Measurements from ENCODE around the gene SEL1L. TPM values are rescaled to one million over a fixed set of nuclear protein-coding genes. Genes with fewer than 3 reads are reported as not detected.

SEL1L gene
- total and polyA plus RNA-seq, 2 of the 13 experiments (the other 11 are each of a cell fraction or from before 2014, with no cell fraction given) = 15.3 to 61.0 TPM

DNA sequence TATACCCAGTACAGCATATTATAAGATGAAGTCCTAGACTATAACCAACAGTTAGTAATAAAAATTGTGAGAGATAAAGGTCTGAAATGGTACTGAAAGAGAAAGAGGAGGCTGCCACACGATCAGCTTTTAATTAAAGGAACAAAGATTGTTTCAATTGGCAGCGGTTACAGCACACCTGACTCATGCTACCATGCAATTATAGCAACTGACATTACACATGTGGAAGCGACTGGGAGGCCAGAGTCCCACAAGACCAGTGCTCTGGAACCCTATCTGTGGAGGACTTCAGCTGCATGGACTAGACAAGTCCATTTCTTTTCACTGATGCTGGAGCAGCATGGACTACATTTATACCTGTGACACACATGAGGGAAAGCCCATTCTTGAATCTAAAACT, 55.2 kb downstream of the SEL1L start (continued):
- TF ChIP-seq, protein P1, sequence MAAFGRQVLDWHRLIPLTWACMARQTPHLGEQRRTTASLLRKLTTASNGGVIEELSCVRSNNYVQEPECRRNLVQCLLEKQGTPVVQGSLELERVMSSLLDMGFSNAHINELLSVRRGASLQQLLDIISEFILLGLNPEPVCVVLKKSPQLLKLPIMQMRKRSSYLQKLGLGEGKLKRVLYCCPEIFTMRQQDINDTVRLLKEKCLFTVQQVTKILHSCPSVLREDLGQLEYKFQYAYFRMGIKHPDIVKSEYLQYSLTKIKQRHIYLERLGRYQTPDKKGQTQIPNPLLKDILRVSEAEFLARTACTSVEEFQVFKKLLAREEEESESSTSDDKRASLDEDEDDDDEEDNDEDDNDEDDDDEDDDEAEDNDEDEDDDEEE (CRISPR knock-in tag; IDR thresholded peaks at IDR 0.05) = no peak
- TF ChIP-seq ZNF263 (CRISPR knock-in tag; IDR thresholded peaks at IDR 0.05) = no peak
- no peak for TF ChIP-seq TMF1 (CRISPR knock-in tag; IDR thresholded peaks at IDR 0.05; ENCODE audit: low read depth)
- no peak for TF ChIP-seq SAFB2 (CRISPR knock-in tag; IDR thresholded peaks at IDR 0.05; ENCODE audit: borderline replicate concordance, low read depth)
- TF ChIP-seq, protein P2, sequence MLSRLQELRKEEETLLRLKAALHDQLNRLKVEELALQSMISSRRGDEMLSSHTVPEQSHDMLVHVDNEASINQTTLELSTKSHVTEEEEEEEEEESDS (CRISPR knock-in tag; IDR thresholded peaks at IDR 0.05; ENCODE audit: borderline replicate concordance) = no peak
- TF ChIP-seq, protein P3, sequence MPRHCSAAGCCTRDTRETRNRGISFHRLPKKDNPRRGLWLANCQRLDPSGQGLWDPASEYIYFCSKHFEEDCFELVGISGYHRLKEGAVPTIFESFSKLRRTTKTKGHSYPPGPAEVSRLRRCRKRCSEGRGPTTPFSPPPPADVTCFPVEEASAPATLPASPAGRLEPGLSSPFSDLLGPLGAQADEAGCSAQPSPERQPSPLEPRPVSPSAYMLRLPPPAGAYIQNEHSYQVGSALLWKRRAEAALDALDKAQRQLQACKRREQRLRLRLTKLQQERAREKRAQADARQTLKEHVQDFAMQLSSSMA (CRISPR knock-in tag; IDR thresholded peaks at IDR 0.05) = no peak

DNA sequence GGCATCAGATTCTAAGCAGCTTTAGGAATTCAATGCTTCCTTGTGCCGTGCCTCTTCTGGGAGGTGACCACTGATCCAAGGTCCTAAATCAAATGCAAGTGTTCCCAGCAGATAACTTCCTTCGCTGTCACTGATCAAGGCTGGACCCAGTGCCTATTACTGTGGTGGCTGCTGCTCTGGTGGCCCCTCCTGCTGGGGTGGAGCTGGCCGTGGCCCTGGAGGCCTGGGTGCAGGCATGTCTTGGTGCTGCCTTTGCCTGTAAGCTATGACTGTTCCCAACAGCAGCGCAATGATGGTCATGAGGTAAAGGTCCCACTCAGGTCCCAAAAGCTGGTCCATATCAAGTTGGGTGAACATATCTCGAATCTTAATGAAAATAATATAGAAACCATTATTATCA, 56.8 kb downstream of the SEL1L start:
- H3K9ac ChIP-seq (ENCODE audit: insufficient read depth, low read depth, low read length) = no peak overlapping the region
- in situ Hi-C loops (cut with HindIII; ENCODE audit: extremely low pct_ligation_motif_present, low pct_unique_long_range_greater_than_20kb) = no loop called here
- intact Hi-C loops (cut with micrococcal nuclease; ENCODE audit: unreplicated experiment) = no loop called here
- H3K4me1 ChIP-seq (ENCODE audit: insufficient read depth, low read length) = no peaks in the 10 kb centered on the region
- 100% methylated on average over 5 of the region's 5 CpGs for WGBS (ENCODE audit: low lambda C conversion rate)
- H2AFZ ChIP-seq (ENCODE audit: low read length) = no peak overlapping the region
- H3K36me3 ChIP-seq (replicated peaks in 1 of 2; ENCODE audit: control insufficient read depth in 1 of 2, insufficient read depth in 2 of 2, low read length in 2 of 2) = peaks cover 11 to 46% of the 10 kb centered on the region in 2 experiments; a peak in 4 of 5 replicates
- ChIA-PET POLR2A (no interaction called here), CTCF (ENCODE audit: low intra/inter-chr PET ratio, low total read pairs) (no interaction called here)
- no TSS peak for BruUV-seq (replicated peaks)
- no peak overlapping the region for H3K27ac ChIP-seq (ENCODE audit: extremely low read length, insufficient read depth, low read length)
- H3K79me2 ChIP-seq (ENCODE audit: insufficient read depth, low read length) = no peaks in the 10 kb centered on the region
- H3K27me3 ChIP-seq (ENCODE audit: control insufficient read depth in 1 of 2, insufficient read depth in 2 of 2, low read length in 2 of 2) = no peaks in the 10 kb centered on the region
- no peaks in the 10 kb centered on the region for H4K20me1 ChIP-seq (ENCODE audit: insufficient read depth, low read length)
- H3K4me2 ChIP-seq (ENCODE audit: low read depth, low read length) = no peak overlapping the region
- H3K9me3 ChIP-seq (ENCODE audit: low read length) = no peaks in the 10 kb centered on the region
- ATAC-seq (no peak), FAIRE-seq (no peak), DNase-seq (ENCODE audit: low spot score) (no peak)
- TF ChIP-seq HNRNPLL (IDR thresholded peaks at IDR 0.05; ENCODE audit: low read depth, low read length, poor library complexity, severe bottlenecking) (no peak), GABPB1 (CRISPR knock-in tag; IDR thresholded peaks at IDR 0.05) (no peak), CREB1 (IDR thresholded peaks at IDR 0.05) (no peak), CREB1 (CRISPR knock-in tag; IDR thresholded peaks at IDR 0.05) (no peak), KMT2A (CRISPR knock-in tag; IDR thresholded peaks at IDR 0.05) (no peak), SRY (CRISPR knock-in tag; IDR thresholded peaks at IDR 0.05) (no peak), MED1 (CRISPR knock-in tag; IDR thresholded peaks at IDR 0.05) (no peak), NFRKB (IDR thresholded peaks at IDR 0.05) (no peak), RCOR2 (CRISPR knock-in tag; IDR thresholded peaks at IDR 0.05) (no peak), SUZ12 (IDR thresholded peaks at IDR 0.05; ENCODE audit: low read depth, low read length) (no peak), BRD4 (CRISPR knock-in tag; IDR thresholded peaks at IDR 0.05) (no peak), HMG20B (CRISPR knock-in tag; conservative IDR thresholded peaks at IDR 0.05) (no peak)
- TF ChIP-seq, protein P4, sequence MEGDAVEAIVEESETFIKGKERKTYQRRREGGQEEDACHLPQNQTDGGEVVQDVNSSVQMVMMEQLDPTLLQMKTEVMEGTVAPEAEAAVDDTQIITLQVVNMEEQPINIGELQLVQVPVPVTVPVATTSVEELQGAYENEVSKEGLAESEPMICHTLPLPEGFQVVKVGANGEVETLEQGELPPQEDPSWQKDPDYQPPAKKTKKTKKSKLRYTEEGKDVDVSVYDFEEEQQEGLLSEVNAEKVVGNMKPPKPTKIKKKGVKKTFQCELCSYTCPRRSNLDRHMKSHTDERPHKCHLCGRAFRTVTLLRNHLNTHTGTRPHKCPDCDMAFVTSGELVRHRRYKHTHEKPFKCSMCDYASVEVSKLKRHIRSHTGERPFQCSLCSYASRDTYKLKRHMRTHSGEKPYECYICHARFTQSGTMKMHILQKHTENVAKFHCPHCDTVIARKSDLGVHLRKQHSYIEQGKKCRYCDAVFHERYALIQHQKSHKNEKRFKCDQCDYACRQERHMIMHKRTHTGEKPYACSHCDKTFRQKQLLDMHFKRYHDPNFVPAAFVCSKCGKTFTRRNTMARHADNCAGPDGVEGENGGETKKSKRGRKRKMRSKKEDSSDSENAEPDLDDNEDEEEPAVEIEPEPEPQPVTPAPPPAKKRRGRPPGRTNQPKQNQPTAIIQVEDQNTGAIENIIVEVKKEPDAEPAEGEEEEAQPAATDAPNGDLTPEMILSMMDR (CRISPR knock-in tag; IDR thresholded peaks at IDR 0.05) = no peak
- TF ChIP-seq, protein P5, sequence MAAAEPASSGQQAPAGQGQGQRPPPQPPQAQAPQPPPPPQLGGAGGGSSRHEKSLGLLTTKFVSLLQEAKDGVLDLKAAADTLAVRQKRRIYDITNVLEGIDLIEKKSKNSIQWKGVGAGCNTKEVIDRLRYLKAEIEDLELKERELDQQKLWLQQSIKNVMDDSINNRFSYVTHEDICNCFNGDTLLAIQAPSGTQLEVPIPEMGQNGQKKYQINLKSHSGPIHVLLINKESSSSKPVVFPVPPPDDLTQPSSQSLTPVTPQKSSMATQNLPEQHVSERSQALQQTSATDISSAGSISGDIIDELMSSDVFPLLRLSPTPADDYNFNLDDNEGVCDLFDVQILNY (CRISPR knock-in tag; conservative IDR thresholded peaks at IDR 0.05) = no peak
- TF ChIP-seq, protein P6, sequence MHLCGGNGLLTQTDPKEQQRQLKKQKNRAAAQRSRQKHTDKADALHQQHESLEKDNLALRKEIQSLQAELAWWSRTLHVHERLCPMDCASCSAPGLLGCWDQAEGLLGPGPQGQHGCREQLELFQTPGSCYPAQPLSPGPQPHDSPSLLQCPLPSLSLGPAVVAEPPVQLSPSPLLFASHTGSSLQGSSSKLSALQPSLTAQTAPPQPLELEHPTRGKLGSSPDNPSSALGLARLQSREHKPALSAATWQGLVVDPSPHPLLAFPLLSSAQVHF (CRISPR knock-in tag; IDR thresholded peaks at IDR 0.05) = no peak
- H3K4me3 ChIP-seq (replicated peaks in 1 of 3; ENCODE audit: insufficient read depth in 1 of 3, low read depth in 2 of 3, low read length in 3 of 3) = no peak overlapping the region
